CD14-positive monocyte (primary cell): ENCODE measurements around the gene MKNK1. TPM values are rescaled to one million over a fixed set of nuclear protein-coding genes. Genes with fewer than 3 reads are reported as not detected.

Experiments used
- DNase-seq, 3 donors: peaks; one replicate each; pipeline ENCODE4 v3.0.0-alpha.2; 2011 to 2022
- H2AFZ ChIP-seq: 2 replicates; pipeline ENCODE4 v1.6.0; 2012; ENCODE audit warnings: mild to moderate bottlenecking, low read depth, low read length, inconsistent platforms; ENCODE audit not compliant: insufficient read depth, poor library complexity, severe bottlenecking
- H3K27ac ChIP-seq, 2 donors: 1 replicate in 1 of 2; 2 replicates in 1 of 2; pipeline ENCODE4 v1.5.1; 2012 to 2013; ENCODE audit warnings: low read length in 2 of 2, control low read depth in 1 of 2, inconsistent platforms in 1 of 2, low read depth in 1 of 2, mild to moderate bottlenecking in 1 of 2
- H3K27me3 ChIP-seq, 2 donors: one replicate each; pipeline versions ENCODE4 v1.6.0 to v1.6.1; 2011 to 2013; ENCODE audit warnings: low read length in 2 of 2; ENCODE audit not compliant: control insufficient read depth in 2 of 2, insufficient read depth in 2 of 2
- H3K36me3 ChIP-seq, 2 donors: replicated peaks in 1 of 2; 1 replicate in 1 of 2; 2 replicates in 1 of 2; pipeline versions ENCODE4 v1.5.1 to v1.6.1; 2012 to 2013; ENCODE audit warnings: low read length in 2 of 2, control low read depth in 1 of 2, inconsistent platforms in 1 of 2, mild to moderate bottlenecking in 1 of 2; ENCODE audit not compliant: insufficient read depth in 2 of 2, control insufficient read depth in 1 of 2
- H3K4me1 ChIP-seq, 2 donors: 1 replicate in 1 of 2; 2 replicates in 1 of 2; pipeline versions ENCODE4 v1.5.1 to v1.6.1; 2012 to 2013; ENCODE audit warnings: low read length in 2 of 2, control low read depth in 1 of 2, inconsistent platforms in 1 of 2, mild to moderate bottlenecking in 1 of 2, moderate library complexity in 1 of 2; ENCODE audit not compliant: insufficient read depth in 2 of 2, control insufficient read depth in 1 of 2
- H3K4me2 ChIP-seq: replicated peaks from 2 replicates; pipeline ENCODE3; 2012; ENCODE audit warnings: low read length, moderate library complexity, mild to moderate bottlenecking; ENCODE audit not compliant: poor library complexity, severe bottlenecking; ENCODE audit errors: extremely low read depth
- H3K4me3 ChIP-seq, 3 experiments: fragments of 200-600 bp in 1 of 3; sonication (generic) in 1 of 3; replicated peaks in 1 of 3; 1 replicate in 2 of 3; 2 replicates in 1 of 3; pipeline ENCODE4 v1.5.1; 2011 to 2013; ENCODE audit warnings: low read length in 3 of 3, mild to moderate bottlenecking in 3 of 3, control low read depth in 2 of 3, low read depth in 2 of 3, inconsistent platforms in 1 of 3, moderate library complexity in 1 of 3
- H3K79me2 ChIP-seq: 2 replicates; pipeline ENCODE4 v1.6.0; 2012; ENCODE audit warnings: mild to moderate bottlenecking, control low read depth, inconsistent platforms, low read length, moderate library complexity; ENCODE audit not compliant: insufficient read depth
- H3K9ac ChIP-seq: 2 replicates; pipeline ENCODE4 v1.6.0; 2017; ENCODE audit warnings: low read length, mild to moderate bottlenecking; ENCODE audit not compliant: insufficient read depth, poor library complexity, severe bottlenecking
- H3K9me3 ChIP-seq, 2 donors: replicated peaks in 1 of 2; 1 replicate in 1 of 2; 2 replicates in 1 of 2; pipeline versions ENCODE4 v1.5.1 to v1.6.1; 2012 to 2013; ENCODE audit warnings: low read length in 2 of 2, control low read depth in 1 of 2; ENCODE audit not compliant: control insufficient read depth in 1 of 2, insufficient read depth in 1 of 2
- H4K20me1 ChIP-seq: 2 replicates; pipeline ENCODE4 v1.6.0; 2012; ENCODE audit warnings: mild to moderate bottlenecking, low read length, control low read depth, moderate library complexity; ENCODE audit not compliant: insufficient read depth
- H3K27ac Mint-ChIP-seq, 7 donors: one replicate each; pipeline ENCODE4 v1.8.0; 2020; ENCODE audit warnings: mild to moderate bottlenecking in 7 of 7, mixed read lengths in 7 of 7, moderate library complexity in 6 of 7, inconsistent platforms in 2 of 7
- H3K27me3 Mint-ChIP-seq, 3 donors: one replicate each; pipeline ENCODE4 v1.8.0; 2021 to 2022; ENCODE audit warnings: low read depth in 3 of 3, mild to moderate bottlenecking in 3 of 3, mixed read lengths in 3 of 3, moderate library complexity in 3 of 3, inconsistent platforms in 1 of 3
- H3K36me3 Mint-ChIP-seq, 2 donors: one replicate each; pipeline ENCODE4 v1.8.0; 2020; ENCODE audit warnings: mixed read lengths in 2 of 2, inconsistent platforms in 1 of 2, mild to moderate bottlenecking in 1 of 2
- H3K4me1 Mint-ChIP-seq: one replicate; pipeline ENCODE4 v1.8.0; 2020; ENCODE audit warnings: mild to moderate bottlenecking, mixed read lengths
- H3K4me3 Mint-ChIP-seq, 2 donors: one replicate each; pipeline ENCODE4 v1.8.0; 2020; ENCODE audit warnings: mild to moderate bottlenecking in 2 of 2, mixed read lengths in 2 of 2, moderate library complexity in 1 of 2
- H3K9me3 Mint-ChIP-seq, 7 donors: one replicate each; pipeline ENCODE4 v1.8.0; 2020 to 2022; ENCODE audit warnings: mixed read lengths in 7 of 7, mild to moderate bottlenecking in 6 of 7, moderate library complexity in 6 of 7, inconsistent platforms in 2 of 7
- CTCF ChIP-seq: fragments of 200-600 bp; IDR thresholded peaks from one replicate; pipeline ENCODE4 v1.8.0; 2022; ENCODE audit warnings: antibody characterized with exemption, mild to moderate bottlenecking
- WGBS: methylation state at CpG from one replicate; pipeline ENCODE4 v1.1.5; 2013; ENCODE audit warnings: missing lambda C conversion rate; ENCODE audit not compliant: insufficient coverage; 5-methylcytosine and 5-hydroxymethylcytosine counted together
- intact Hi-C, 2 donors: fragments of 100-400 bp; cut with micrococcal nuclease; formaldehyde crosslinking; loops; one replicate each; pipeline versions ENCODE4 v1.15.0 to v1.15.1; 2023
- polyA plus RNA-seq, 3 donors: library from polyadenylated mRNA; depleted of rRNA in 1 of 3; unstranded in 2 of 3; stranded (reverse) in 1 of 3; fragments of 300-500 nt in 2 of 3; fragments of >200 nt in 1 of 3; fragmentation: Illumina TruSeq in 2 of 3; gene quantifications; 1 replicate in 2 of 3; 2 replicates in 1 of 3; pipeline ENCODE4 v1.2.3, GENCODE V29; 2012 to 2021

MKNK1 gene
- polyA plus RNA-seq, 3 donors: 38.2 to 144 (median 38.6) TPM

GRCh38 chr1:46568461-46568891 is 35.6 kb downstream of the MKNK1 start:
- no peak overlapping the region for H3K4me3 ChIP-seq
- no peaks in the 10 kb centered on the region for H3K27me3 ChIP-seq
- Mint-ChIP-seq H3K27me3 (no peaks in the 10 kb centered on the region), H3K27ac (no peak overlapping the region), H3K9me3 (no peaks in the 10 kb centered on the region), H3K36me3 (peaks cover 73 to 94% of the 10 kb centered on the region in 2 donors), H3K4me3 (no peak overlapping the region), H3K4me1 (no peaks in the 10 kb centered on the region)
- no peak overlapping the region for H3K27ac ChIP-seq
- no peaks in the 10 kb centered on the region for H3K4me1 ChIP-seq
- no peak for TF ChIP-seq CTCF
- DNase-seq: no peak
- no peaks in the 10 kb centered on the region for H4K20me1 ChIP-seq
- no peak overlapping the region for H3K9ac ChIP-seq
- 100% methylated on average over 1 of the region's 6 CpGs for WGBS
- peaks cover 79 to 100% of the 10 kb centered on the region in 2 donors for H3K36me3 ChIP-seq
- H3K79me2 ChIP-seq: no peaks in the 10 kb centered on the region
- no peak overlapping the region for H2AFZ ChIP-seq
- intact Hi-C loops: no loop called here
- no peaks in the 10 kb centered on the region for H3K9me3 ChIP-seq
- H3K4me2 ChIP-seq: no peak overlapping the region

DNA sequence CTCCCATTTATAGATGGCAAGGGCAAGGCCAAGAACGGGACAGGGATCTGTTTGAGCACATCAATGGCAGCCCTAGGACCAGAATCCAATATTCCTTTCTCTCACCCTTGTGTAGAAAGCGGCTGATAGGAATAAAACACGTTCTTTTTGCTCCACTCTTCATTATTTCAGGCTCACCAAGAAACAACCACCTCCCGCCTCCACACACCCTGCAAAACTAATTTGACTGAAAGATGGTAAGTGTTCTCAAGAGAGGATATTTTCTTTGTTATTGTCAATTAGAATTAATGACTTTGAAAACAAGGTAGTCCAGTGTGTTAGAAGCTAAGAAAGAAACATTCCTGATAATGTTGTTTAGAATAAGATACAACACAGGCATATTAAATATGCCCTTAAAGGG is 40.7 kb downstream of the MKNK1 start:
- H3K4me2 ChIP-seq: no peak overlapping the region
- no peaks in the 10 kb centered on the region for H3K4me1 ChIP-seq
- intact Hi-C loops: no loop called here
- no peaks in the 10 kb centered on the region for H3K79me2 ChIP-seq
- Mint-ChIP-seq H3K4me1 (no peaks in the 10 kb centered on the region), H3K27ac (peak overlapping the region in 1 of 7 donors; percentile 13), H3K9me3 (no peaks in the 10 kb centered on the region), H3K27me3 (peaks cover 0 to 2% (median 0%) of the 10 kb centered on the region in 3 donors), H3K4me3 (no peak overlapping the region), H3K36me3 (peaks cover 90 to 99% of the 10 kb centered on the region in 2 donors)
- no peak overlapping the region for H2AFZ ChIP-seq
- peaks cover 91 to 100% of the 10 kb centered on the region in 2 donors for H3K36me3 ChIP-seq
- H3K9me3 ChIP-seq: no peaks in the 10 kb centered on the region
- H3K9ac ChIP-seq: no peak overlapping the region
- H3K27me3 ChIP-seq: no peaks in the 10 kb centered on the region
- TF ChIP-seq CTCF: no peak
- H3K4me3 ChIP-seq: no peak overlapping the region
- no peak for DNase-seq
- no peaks in the 10 kb centered on the region for H4K20me1 ChIP-seq
- WGBS: 100% methylated on average over 1 of the region's 4 CpGs
- no peak overlapping the region for H3K27ac ChIP-seq
